Epithelial cell of proximal tubule (primary cell): ENCODE data around the gene C21orf91. TPM values are rescaled to one million over a fixed set of nuclear protein-coding genes. Genes with fewer than 3 reads are reported as not detected.

ENCODE experiments used
- DNase-seq: peaks from one replicate; pipeline ENCODE4 v3.0.0-alpha.2; 2011; ENCODE audit warnings: low read depth
- H3K4me3 ChIP-seq: 2 replicates; pipeline ENCODE4 v1.5.1; 2011; ENCODE audit warnings: low read depth, mild to moderate bottlenecking, low read length
- CTCF ChIP-seq: conservative IDR thresholded peaks from 2 replicates; pipeline ENCODE4 v1.5.1; 2012; ENCODE audit warnings: low read depth, mild to moderate bottlenecking, low read length
- total RNA-seq: library from RNA; depleted of rRNA; stranded (reverse); fragments of >200 nt; gene quantifications from 2 replicates; pipeline ENCODE4 v1.2.3, GENCODE V29; 2015

The C21orf91 gene
- total RNA-seq, 1 donor from 2014 or later = 4.3 TPM

- H3K4me3 ChIP-seq = no peak overlapping the region
- TF ChIP-seq CTCF = no peak
Observed at GRCh38 chr21:17757671-17758070, 61.5 kb downstream of the C21orf91 start.

GRCh38 chr21:17753736-17754135 lies 65.4 kb downstream of the C21orf91 start:
- DNase-seq = no peak
- no peak for TF ChIP-seq CTCF
- H3K4me3 ChIP-seq = no peak overlapping the region

More at GRCh38 chr21:17757671-17758070, 61.5 kb downstream of the C21orf91 start:
- no peak for DNase-seq

- H3K4me3 ChIP-seq = no peak overlapping the region
- DNase-seq = no peak
- no peak for TF ChIP-seq CTCF
Observed at GRCh38 chr21:17752171-17752570, 67.0 kb downstream of the C21orf91 start.

- no peak for DNase-seq
Observed at GRCh38 chr21:17746920-17747319, 72.2 kb downstream of the C21orf91 start.

GRCh38 chr21:17745086-17745485 lies 74.1 kb downstream of the C21orf91 start:
- H3K4me3 ChIP-seq = no peak overlapping the region
- no peak for DNase-seq
- no peak for TF ChIP-seq CTCF

More at GRCh38 chr21:17746920-17747319, 72.2 kb downstream of the C21orf91 start:
- no peak overlapping the region for H3K4me3 ChIP-seq
- TF ChIP-seq CTCF = no peak

GRCh38 chr21:17742940-17743592 lies 76.1 kb downstream of the C21orf91 start:
- TF ChIP-seq CTCF = no peak
- DNase-seq = no peak
- H3K4me3 ChIP-seq = no peak overlapping the region

- no peak for TF ChIP-seq CTCF
- no peak overlapping the region for H3K4me3 ChIP-seq
- DNase-seq = no peak
Observed at GRCh38 chr21:17742181-17742580, 77.0 kb downstream of the C21orf91 start.
